Testis (tissue), 5 donors: Measurements from ENCODE around the gene TAF9. TPM values are rescaled to one million over a fixed set of nuclear protein-coding genes. Genes with fewer than 3 reads are reported as not detected.
A peak's percentile ranks its signal among the peaks of the same experiment; 100 is the strongest.

ENCODE experiments used
- DNase-seq: peaks from one replicate; pipeline ENCODE4 v3.0.0-alpha.2; 2019
- H3K27ac ChIP-seq, 2 donors: fragments of 200-600 bp; sonication (generic); one replicate each; pipeline ENCODE4 v1.5.1; 2019
- H3K27me3 ChIP-seq: fragments of 200-600 bp; sonication (generic); one replicate; pipeline ENCODE4 v1.5.1; 2019
- H3K36me3 ChIP-seq: fragments of 200-600 bp; sonication (generic); one replicate; pipeline ENCODE4 v1.5.1; 2017; ENCODE audit warnings: low read depth; ENCODE audit errors: missing control alignments
- H3K4me1 ChIP-seq: fragments of 200-600 bp; sonication (generic); one replicate; pipeline ENCODE4 v1.5.1; 2019
- H3K4me3 ChIP-seq, 2 donors: fragments of 200-600 bp; sonication (generic); one replicate each; pipeline ENCODE4 v1.5.1; 2017 to 2019
- H3K9me3 ChIP-seq: fragments of 200-600 bp; sonication (generic); one replicate; pipeline ENCODE4 v1.5.1; 2017
- CTCF ChIP-seq, 3 experiments: fragments of 450-650 bp in 2 of 3; fragments of 200-600 bp in 1 of 3; sonication (generic) in 1 of 3; IDR thresholded peaks; one replicate each; pipeline ENCODE4 v1.5.1; 2016 to 2019; ENCODE audit warnings: antibody characterized with exemption in 3 of 3, mild to moderate bottlenecking in 2 of 3, moderate library complexity in 1 of 3
- POLR2A ChIP-seq: fragments of 450-650 bp; IDR thresholded peaks from one replicate; pipeline ENCODE4 v1.6.1; 2017; ENCODE audit warnings: antibody characterized with exemption, mild to moderate bottlenecking, moderate library complexity
- WGBS, 2 donors: methylation state at CpG; one replicate each; pipeline ENCODE4 v1.1.5; 2018; 5-methylcytosine and 5-hydroxymethylcytosine counted together
- intact Hi-C: fragments of 100-400 bp; cut with DNase I; formaldehyde crosslinking; loops from one replicate; pipeline ENCODE4 v1.15.1; 2023; ENCODE audit warnings: low total_unique reads
- long read RNA-seq, 2 donors: transcript quantifications; one replicate each; lab custom pipeline, GENCODE V29; 2026
- polyA plus RNA-seq: library from polyadenylated mRNA; stranded (reverse); fragments of 350-450 nt; fragmentation: Illumina TruSeq; extraction: RNeasy Lipid Tissue Mini Kit (QIAGEN cat#74804); gene quantifications from one replicate; pipeline ENCODE4 v1.2.3, GENCODE V29; 2014; ENCODE audit warnings: low read depth, low replicate concordance; ENCODE audit not compliant: insufficient read depth
- total RNA-seq, 2 donors: library from RNA; depleted of rRNA; stranded (reverse); fragments of >200 nt; gene quantifications; one replicate each; pipeline ENCODE4 v1.2.3, GENCODE V29; 2016

TAF9 gene
- total RNA-seq (100 to 1,000 TPM; 121 to 182 TPM), polyA plus RNA-seq (297 TPM)
- long read RNA-seq, donor 1, transcript TAF9-201 (3 exons, 1,283 nt), result major isoform, 34 of 52 reads
- long read RNA-seq, donor 1, transcript TAF9-205 (2 exons, 1,331 nt), result minor isoform, 11 of 52 reads
- long read RNA-seq, donor 1, partial matches to known transcripts, result 0 of 52 reads
- long read RNA-seq, donor 1, other reads (novel, unspliced or antisense), result 0 of 52 reads
- long read RNA-seq, donor 2, transcript TAF9-205 (2 exons, 1,331 nt), result minor isoform, 6 of 46 reads
- long read RNA-seq, donor 2, transcript TAF9-201 (3 exons, 1,283 nt), result major isoform, 35 of 46 reads
- long read RNA-seq, donor 2, partial matches to known transcripts, result 0 of 46 reads
- long read RNA-seq, donor 2, other reads (novel, unspliced or antisense), result 0 of 46 reads

- intact Hi-C loops, result no loop called here
- Histone ChIP-seq H3K4me1 (peaks cover 16% of the 10 kb centered on the region), H3K9me3 (no peaks in the 10 kb centered on the region), H3K27ac (peak within 1 kb of the TSS; percentile 97 to 99), H3K4me3 (peak within 1 kb of the TSS; percentile 75 to 92), H3K36me3 (no peaks in the 10 kb centered on the region), H3K27me3 (no peaks in the 10 kb centered on the region)
- DNase-seq, result peak; percentile 97
- WGBS, 2 donors, result 0 to 1% methylated on average over 16 to 52 of the region's 66 CpGs
- TF ChIP-seq CTCF (IDR thresholded peaks at IDR 0.05) (peak in 1 of 3 experiments; percentile 10), POLR2A (no peak)
Measured at GRCh38 chr5:69369340-69370121, at the start of gene TAF9, which contains the start of the genes AK6 and RAD17. Gene TAF9 (minus strand): TSS chr5:69369520. CDS start chr5:69365737, 3,783 bp downstream. Gene AK6 (minus strand): TSS chr5:69369520. CDS start chr5:69369490, 30 bp downstream. Gene RAD17 (plus strand): TSS chr5:69369818. CDS start chr5:69372209, 2,391 bp downstream.

- H3K4me1 ChIP-seq, result no peaks in the 10 kb centered on the region
- DNase-seq, result no peak
- TF ChIP-seq CTCF (IDR thresholded peaks at IDR 0.05) (no peak), POLR2A (no peak)
- no peaks in the 10 kb centered on the region for H3K36me3 ChIP-seq
- 91 to 95% methylated on average over 3 of the region's 3 CpGs for WGBS, 2 donors
- H3K27ac ChIP-seq, result no peak overlapping the region
- H3K27me3 ChIP-seq, result no peaks in the 10 kb centered on the region
- no peaks in the 10 kb centered on the region for H3K9me3 ChIP-seq
- intact Hi-C loops, result no loop called here
- no peak overlapping the region for H3K4me3 ChIP-seq
Measured at GRCh38 chr5:69418554-69418953, 49.2 kb upstream of the TAF9 start.

GRCh38 chr5:69416699-69417098 is 47.4 kb upstream of the TAF9 start:
- Histone ChIP-seq H3K4me1 (no peaks in the 10 kb centered on the region), H3K4me3 (no peak overlapping the region), H3K27me3 (no peaks in the 10 kb centered on the region), H3K27ac (no peak overlapping the region), H3K36me3 (no peaks in the 10 kb centered on the region), H3K9me3 (no peaks in the 10 kb centered on the region)
- TF ChIP-seq CTCF (IDR thresholded peaks at IDR 0.05) (no peak), POLR2A (no peak)
- intact Hi-C loops, result no loop called here
- DNase-seq, result no peak

GRCh38 chr5:69416180-69416579 is 46.9 kb upstream of the TAF9 start:
- DNase-seq, result no peak
- Histone ChIP-seq H3K4me1 (no peaks in the 10 kb centered on the region), H3K9me3 (no peaks in the 10 kb centered on the region), H3K27me3 (no peaks in the 10 kb centered on the region), H3K4me3 (no peak overlapping the region), H3K27ac (no peak overlapping the region), H3K36me3 (no peaks in the 10 kb centered on the region)
- TF ChIP-seq CTCF (IDR thresholded peaks at IDR 0.05), result no peak
- TF ChIP-seq POLR2A, result no peak
- intact Hi-C loops, result no loop called here
- WGBS, 2 donors, result 68 to 73% methylated on average over 6 of the region's 6 CpGs
